ENCODE results near the gene LTO1.
"Not testable (repeated sequence)": the region's sequence is repeated elsewhere in the genome, so short reads cannot be mapped to it uniquely, and the experiment has no call there.

DNA sequence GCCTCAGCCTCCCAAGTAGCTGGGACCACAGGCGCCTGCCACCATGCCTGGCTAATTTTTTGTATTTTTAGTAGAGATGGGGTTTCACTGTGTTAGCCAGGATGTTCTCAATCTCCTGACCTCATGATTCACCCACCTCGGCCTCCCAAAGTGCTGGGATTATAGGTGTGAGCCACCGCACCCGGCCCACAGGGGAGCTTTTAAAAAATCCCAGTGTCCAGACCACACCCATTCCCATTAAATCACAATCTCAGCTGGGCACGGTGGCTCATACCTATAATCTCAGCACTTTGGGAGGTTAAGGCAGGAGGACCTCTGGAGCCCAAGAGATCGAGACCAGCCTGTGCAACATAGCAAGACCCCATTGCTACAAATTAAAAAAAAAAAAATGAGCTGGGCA is 20.8 kb upstream of the LTO1 start:
- TF ChIP-seq TP53 (CRISPR knock-in tag; IDR thresholded peaks at IDR 0.05); FOXJ3 (CRISPR knock-in tag; IDR thresholded peaks at IDR 0.05; ENCODE audit: borderline replicate concordance); MYBL2 (CRISPR knock-in tag; IDR thresholded peaks at IDR 0.05); NR3C1 (CRISPR knock-in tag; conservative IDR thresholded peaks at IDR 0.05; ENCODE audit: low read depth); ETV6 (CRISPR knock-in tag; IDR thresholded peaks at IDR 0.05); ZNF138 (CRISPR knock-in tag; conservative IDR thresholded peaks at IDR 0.05): not testable (repeated sequence)
- TF ChIP-seq, protein P1, sequence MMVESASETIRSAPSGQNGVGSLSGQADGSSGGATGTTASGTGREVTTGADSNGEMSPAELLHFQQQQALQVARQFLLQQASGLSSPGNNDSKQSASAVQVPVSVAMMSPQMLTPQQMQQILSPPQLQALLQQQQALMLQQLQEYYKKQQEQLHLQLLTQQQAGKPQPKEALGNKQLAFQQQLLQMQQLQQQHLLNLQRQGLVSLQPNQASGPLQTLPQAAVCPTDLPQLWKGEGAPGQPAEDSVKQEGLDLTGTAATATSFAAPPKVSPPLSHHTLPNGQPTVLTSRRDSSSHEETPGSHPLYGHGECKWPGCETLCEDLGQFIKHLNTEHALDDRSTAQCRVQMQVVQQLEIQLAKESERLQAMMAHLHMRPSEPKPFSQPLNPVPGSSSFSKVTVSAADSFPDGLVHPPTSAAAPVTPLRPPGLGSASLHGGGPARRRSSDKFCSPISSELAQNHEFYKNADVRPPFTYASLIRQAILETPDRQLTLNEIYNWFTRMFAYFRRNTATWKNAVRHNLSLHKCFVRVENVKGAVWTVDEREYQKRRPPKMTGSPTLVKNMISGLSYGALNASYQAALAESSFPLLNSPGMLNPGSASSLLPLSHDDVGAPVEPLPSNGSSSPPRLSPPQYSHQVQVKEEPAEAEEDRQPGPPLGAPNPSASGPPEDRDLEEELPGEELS (CRISPR knock-in tag; IDR thresholded peaks at IDR 0.05): not testable (repeated sequence)
- TF ChIP-seq, protein P2, sequence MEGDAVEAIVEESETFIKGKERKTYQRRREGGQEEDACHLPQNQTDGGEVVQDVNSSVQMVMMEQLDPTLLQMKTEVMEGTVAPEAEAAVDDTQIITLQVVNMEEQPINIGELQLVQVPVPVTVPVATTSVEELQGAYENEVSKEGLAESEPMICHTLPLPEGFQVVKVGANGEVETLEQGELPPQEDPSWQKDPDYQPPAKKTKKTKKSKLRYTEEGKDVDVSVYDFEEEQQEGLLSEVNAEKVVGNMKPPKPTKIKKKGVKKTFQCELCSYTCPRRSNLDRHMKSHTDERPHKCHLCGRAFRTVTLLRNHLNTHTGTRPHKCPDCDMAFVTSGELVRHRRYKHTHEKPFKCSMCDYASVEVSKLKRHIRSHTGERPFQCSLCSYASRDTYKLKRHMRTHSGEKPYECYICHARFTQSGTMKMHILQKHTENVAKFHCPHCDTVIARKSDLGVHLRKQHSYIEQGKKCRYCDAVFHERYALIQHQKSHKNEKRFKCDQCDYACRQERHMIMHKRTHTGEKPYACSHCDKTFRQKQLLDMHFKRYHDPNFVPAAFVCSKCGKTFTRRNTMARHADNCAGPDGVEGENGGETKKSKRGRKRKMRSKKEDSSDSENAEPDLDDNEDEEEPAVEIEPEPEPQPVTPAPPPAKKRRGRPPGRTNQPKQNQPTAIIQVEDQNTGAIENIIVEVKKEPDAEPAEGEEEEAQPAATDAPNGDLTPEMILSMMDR (IDR thresholded peaks at IDR 0.05): not testable (repeated sequence)
- TF ChIP-seq, protein P3, sequence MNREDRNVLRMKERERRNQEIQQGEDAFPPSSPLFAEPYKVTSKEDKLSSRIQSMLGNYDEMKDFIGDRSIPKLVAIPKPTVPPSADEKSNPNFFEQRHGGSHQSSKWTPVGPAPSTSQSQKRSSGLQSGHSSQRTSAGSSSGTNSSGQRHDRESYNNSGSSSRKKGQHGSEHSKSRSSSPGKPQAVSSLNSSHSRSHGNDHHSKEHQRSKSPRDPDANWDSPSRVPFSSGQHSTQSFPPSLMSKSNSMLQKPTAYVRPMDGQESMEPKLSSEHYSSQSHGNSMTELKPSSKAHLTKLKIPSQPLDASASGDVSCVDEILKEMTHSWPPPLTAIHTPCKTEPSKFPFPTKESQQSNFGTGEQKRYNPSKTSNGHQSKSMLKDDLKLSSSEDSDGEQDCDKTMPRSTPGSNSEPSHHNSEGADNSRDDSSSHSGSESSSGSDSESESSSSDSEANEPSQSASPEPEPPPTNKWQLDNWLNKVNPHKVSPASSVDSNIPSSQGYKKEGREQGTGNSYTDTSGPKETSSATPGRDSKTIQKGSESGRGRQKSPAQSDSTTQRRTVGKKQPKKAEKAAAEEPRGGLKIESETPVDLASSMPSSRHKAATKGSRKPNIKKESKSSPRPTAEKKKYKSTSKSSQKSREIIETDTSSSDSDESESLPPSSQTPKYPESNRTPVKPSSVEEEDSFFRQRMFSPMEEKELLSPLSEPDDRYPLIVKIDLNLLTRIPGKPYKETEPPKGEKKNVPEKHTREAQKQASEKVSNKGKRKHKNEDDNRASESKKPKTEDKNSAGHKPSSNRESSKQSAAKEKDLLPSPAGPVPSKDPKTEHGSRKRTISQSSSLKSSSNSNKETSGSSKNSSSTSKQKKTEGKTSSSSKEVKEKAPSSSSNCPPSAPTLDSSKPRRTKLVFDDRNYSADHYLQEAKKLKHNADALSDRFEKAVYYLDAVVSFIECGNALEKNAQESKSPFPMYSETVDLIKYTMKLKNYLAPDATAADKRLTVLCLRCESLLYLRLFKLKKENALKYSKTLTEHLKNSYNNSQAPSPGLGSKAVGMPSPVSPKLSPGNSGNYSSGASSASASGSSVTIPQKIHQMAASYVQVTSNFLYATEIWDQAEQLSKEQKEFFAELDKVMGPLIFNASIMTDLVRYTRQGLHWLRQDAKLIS (CRISPR knock-in tag; IDR thresholded peaks at IDR 0.05; ENCODE audit: borderline replicate concordance): not testable (repeated sequence)
- TF ChIP-seq, protein P4, sequence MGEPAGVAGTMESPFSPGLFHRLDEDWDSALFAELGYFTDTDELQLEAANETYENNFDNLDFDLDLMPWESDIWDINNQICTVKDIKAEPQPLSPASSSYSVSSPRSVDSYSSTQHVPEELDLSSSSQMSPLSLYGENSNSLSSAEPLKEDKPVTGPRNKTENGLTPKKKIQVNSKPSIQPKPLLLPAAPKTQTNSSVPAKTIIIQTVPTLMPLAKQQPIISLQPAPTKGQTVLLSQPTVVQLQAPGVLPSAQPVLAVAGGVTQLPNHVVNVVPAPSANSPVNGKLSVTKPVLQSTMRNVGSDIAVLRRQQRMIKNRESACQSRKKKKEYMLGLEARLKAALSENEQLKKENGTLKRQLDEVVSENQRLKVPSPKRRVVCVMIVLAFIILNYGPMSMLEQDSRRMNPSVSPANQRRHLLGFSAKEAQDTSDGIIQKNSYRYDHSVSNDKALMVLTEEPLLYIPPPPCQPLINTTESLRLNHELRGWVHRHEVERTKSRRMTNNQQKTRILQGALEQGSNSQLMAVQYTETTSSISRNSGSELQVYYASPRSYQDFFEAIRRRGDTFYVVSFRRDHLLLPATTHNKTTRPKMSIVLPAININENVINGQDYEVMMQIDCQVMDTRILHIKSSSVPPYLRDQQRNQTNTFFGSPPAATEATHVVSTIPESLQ (CRISPR knock-in tag; IDR thresholded peaks at IDR 0.05): not testable (repeated sequence)
- TF ChIP-seq, protein P5, sequence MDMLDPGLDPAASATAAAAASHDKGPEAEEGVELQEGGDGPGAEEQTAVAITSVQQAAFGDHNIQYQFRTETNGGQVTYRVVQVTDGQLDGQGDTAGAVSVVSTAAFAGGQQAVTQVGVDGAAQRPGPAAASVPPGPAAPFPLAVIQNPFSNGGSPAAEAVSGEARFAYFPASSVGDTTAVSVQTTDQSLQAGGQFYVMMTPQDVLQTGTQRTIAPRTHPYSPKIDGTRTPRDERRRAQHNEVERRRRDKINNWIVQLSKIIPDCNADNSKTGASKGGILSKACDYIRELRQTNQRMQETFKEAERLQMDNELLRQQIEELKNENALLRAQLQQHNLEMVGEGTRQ (CRISPR knock-in tag; IDR thresholded peaks at IDR 0.05): not testable (repeated sequence)
